Right atrium auricular region (tissue), 2 donors: Measurements from ENCODE around the gene SGCD. TPM values are rescaled to one million over a fixed set of nuclear protein-coding genes. Genes with fewer than 3 reads are reported as not detected.

Experiments used
- DNase-seq: peaks from one replicate; pipeline ENCODE4 v3.0.0-alpha.2; 2019; ENCODE audit warnings: low spot score
- H3K27ac ChIP-seq, 2 donors: fragments of 200-600 bp; sonication (generic); 1 replicate in 1 of 2; 2 replicates in 1 of 2; pipeline ENCODE4 v1.5.1; 2016 to 2019
- H3K27me3 ChIP-seq, 2 donors: fragments of 200-600 bp; sonication (generic); one replicate each; pipeline versions ENCODE4 v1.5.1 to v1.6.0; 2017 to 2019
- H3K36me3 ChIP-seq: fragments of 200-600 bp; sonication (generic); one replicate; pipeline ENCODE4 v1.5.1; 2016
- H3K4me1 ChIP-seq, 2 donors: fragments of 200-600 bp; sonication (generic); one replicate each; pipeline versions ENCODE4 v1.5.1 to v1.6.0; 2017 to 2019
- H3K4me3 ChIP-seq, 2 donors: fragments of 200-600 bp; sonication (generic); 1 replicate in 1 of 2; 2 replicates in 1 of 2; pipeline ENCODE4 v1.5.1; 2017 to 2019; ENCODE audit warnings: mild to moderate bottlenecking in 1 of 2, moderate library complexity in 1 of 2
- H3K9me3 ChIP-seq, 2 donors: fragments of 200-600 bp; sonication (generic); one replicate each; pipeline ENCODE4 v1.5.1; 2019
- CTCF ChIP-seq, 2 donors: fragments of 200-600 bp; sonication (generic); IDR thresholded peaks; one replicate each; pipeline ENCODE4 v1.5.1; 2019; ENCODE audit warnings: antibody characterized with exemption in 2 of 2
- total RNA-seq, 2 donors: library from RNA; depleted of rRNA; stranded (reverse); fragments of >200 nt; gene quantifications; one replicate each; pipeline ENCODE4 v1.1.0, GENCODE V29; 2016

Gene SGCD
- total RNA-seq, 2 donors from 2014 or later = 56.2 to 85.1 TPM

- Histone ChIP-seq H3K9me3 (no peaks in the 10 kb centered on the region), H3K4me3 (no peak overlapping the region), H3K27me3 (no peaks in the 10 kb centered on the region), H3K27ac (peak overlapping the region in 1 of 2 donors; percentile 18), H3K36me3 (no peaks in the 10 kb centered on the region), H3K4me1 (peaks cover 0 to under 1% of the 10 kb centered on the region in 2 donors)
- no peak for TF ChIP-seq CTCF (IDR thresholded peaks at IDR 0.05)
- DNase-seq = no peak
These were observed 94.8 kb downstream of the SGCD start for GRCh38 chr5:156421798-156422197.

- no peaks in the 10 kb centered on the region for H3K4me1 ChIP-seq
- DNase-seq = no peak
- no peak overlapping the region for H3K27ac ChIP-seq
- no peak for TF ChIP-seq CTCF (IDR thresholded peaks at IDR 0.05)
- H3K4me3 ChIP-seq = no peak overlapping the region
- H3K36me3 ChIP-seq = no peaks in the 10 kb centered on the region
- H3K27me3 ChIP-seq = no peaks in the 10 kb centered on the region
- H3K9me3 ChIP-seq = no peaks in the 10 kb centered on the region
These were observed 96.6 kb downstream of the SGCD start for GRCh38 chr5:156423597-156423996.

GRCh38 chr5:156427315-156427714 is 100.4 kb downstream of the SGCD start:
- no peaks in the 10 kb centered on the region for H3K36me3 ChIP-seq
- no peaks in the 10 kb centered on the region for H3K27me3 ChIP-seq
- no peak overlapping the region for H3K27ac ChIP-seq
- no peaks in the 10 kb centered on the region for H3K9me3 ChIP-seq
- no peak for TF ChIP-seq CTCF (IDR thresholded peaks at IDR 0.05)
- DNase-seq = no peak
- no peaks in the 10 kb centered on the region for H3K4me1 ChIP-seq
- no peak overlapping the region for H3K4me3 ChIP-seq

GRCh38 chr5:156431956-156432829 is 105.2 kb downstream of the SGCD start:
- Histone ChIP-seq H3K27ac (no peak overlapping the region), H3K4me3 (no peak overlapping the region), H3K36me3 (no peaks in the 10 kb centered on the region), H3K9me3 (no peaks in the 10 kb centered on the region), H3K27me3 (no peaks in the 10 kb centered on the region), H3K4me1 (no peaks in the 10 kb centered on the region)
- DNase-seq = no peak
- TF ChIP-seq CTCF (IDR thresholded peaks at IDR 0.05) = no peak

DNA sequence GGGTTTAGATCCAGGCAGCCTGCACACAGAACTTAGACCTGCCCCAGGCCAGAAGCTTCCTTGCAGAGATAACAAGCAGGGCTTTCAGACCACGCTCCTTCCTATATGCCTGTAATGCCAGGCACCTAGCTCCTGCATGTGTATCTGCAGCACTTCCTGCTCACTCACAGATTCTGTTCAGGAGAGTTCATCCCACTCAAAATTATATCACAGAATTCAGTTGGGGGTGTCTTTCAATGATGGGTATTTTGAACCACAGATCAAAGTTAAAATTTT is 105.8 kb downstream of the SGCD start:
- no peak for DNase-seq
- H3K36me3 ChIP-seq = no peaks in the 10 kb centered on the region
- H3K4me1 ChIP-seq = no peaks in the 10 kb centered on the region
- no peak for TF ChIP-seq CTCF (IDR thresholded peaks at IDR 0.05)
- H3K27me3 ChIP-seq = no peaks in the 10 kb centered on the region
- no peak overlapping the region for H3K27ac ChIP-seq
- H3K4me3 ChIP-seq = no peak overlapping the region
- H3K9me3 ChIP-seq = no peaks in the 10 kb centered on the region

GRCh38 chr5:156434471-156434870 is 107.5 kb downstream of the SGCD start:
- TF ChIP-seq CTCF (IDR thresholded peaks at IDR 0.05) = no peak
- no peaks in the 10 kb centered on the region for H3K9me3 ChIP-seq
- H3K4me1 ChIP-seq = no peaks in the 10 kb centered on the region
- no peaks in the 10 kb centered on the region for H3K27me3 ChIP-seq
- H3K27ac ChIP-seq = no peak overlapping the region
- no peak overlapping the region for H3K4me3 ChIP-seq
- no peak for DNase-seq
- H3K36me3 ChIP-seq = no peaks in the 10 kb centered on the region
